Activated naive CD8-positive, alpha-beta T cell treated with anti-CD3 and anti-CD28 coated beads, Interleukin-2, amount 10 ng/mL, durations not matched to agents 7 days and 5 days (primary cell): ENCODE data around the gene CATSPER3. TPM values are rescaled to one million over a fixed set of nuclear protein-coding genes. Genes with fewer than 3 reads are reported as not detected.
A peak's percentile ranks its signal among the peaks of the same experiment; 100 is the strongest.

Experiments used
- ATAC-seq: fragments of 150-1000 bp; cut with Tn5 transposase; one replicate; pipeline ENCODE4 v1.10.0; 2021; ENCODE audit warnings: low read depth, moderate library complexity
- POLR2A ChIA-PET: fragments of 350-600 bp; sonication (Branson Sonifier 250); formaldehyde crosslinking; loops from one replicate; lab custom pipeline; 2021; ENCODE audit warnings: antibody characterized with exemption; lab: Charles Lee
- DNase-seq: peaks from one replicate; pipeline ENCODE4 v3.0.0; 2021
- H3K27ac Mint-ChIP-seq: one replicate; pipeline ENCODE4 v1.8.0; 2022; ENCODE audit warnings: mild to moderate bottlenecking, mixed read lengths
- H3K27me3 Mint-ChIP-seq: one replicate; pipeline ENCODE4 v1.8.0; 2022; ENCODE audit warnings: mild to moderate bottlenecking, moderate library complexity, mixed read lengths
- H3K36me3 Mint-ChIP-seq: one replicate; pipeline ENCODE4 v1.8.0; 2021; ENCODE audit warnings: mild to moderate bottlenecking, mixed read lengths
- H3K4me1 Mint-ChIP-seq: one replicate; pipeline ENCODE4 v1.8.0; 2021; ENCODE audit warnings: mixed read lengths
- H3K4me3 Mint-ChIP-seq: one replicate; pipeline ENCODE4 v1.8.0; 2022; ENCODE audit warnings: mild to moderate bottlenecking, moderate library complexity, mixed read lengths
- H3K9me3 Mint-ChIP-seq: one replicate; pipeline ENCODE4 v1.8.0; 2021; ENCODE audit warnings: mixed read lengths
- total RNA-seq, 2 experiments: library from RNA; stranded (reverse); gene quantifications; one replicate each; pipeline ENCODE4 v1.2.3, GENCODE V29; 2021

CATSPER3 gene
- total RNA-seq, 2 experiments from 2014 or later = 0.40 to 0.44 TPM

GRCh38 chr5:134957920-134958608, 9.6 kb upstream of the CATSPER3 start:
- Mint-ChIP-seq H3K9me3 (peaks cover 4% of the 10 kb centered on the region), H3K4me3 (no peak overlapping the region), H3K27me3 (no peaks in the 10 kb centered on the region), H3K4me1 (peaks cover 7% of the 10 kb centered on the region), H3K36me3 (peaks cover 23% of the 10 kb centered on the region), H3K27ac (peak overlapping the region; percentile 65)
- no peak for DNase-seq
- peak; percentile 54 for ATAC-seq
- POLR2A ChIA-PET = no interaction called here

DNA sequence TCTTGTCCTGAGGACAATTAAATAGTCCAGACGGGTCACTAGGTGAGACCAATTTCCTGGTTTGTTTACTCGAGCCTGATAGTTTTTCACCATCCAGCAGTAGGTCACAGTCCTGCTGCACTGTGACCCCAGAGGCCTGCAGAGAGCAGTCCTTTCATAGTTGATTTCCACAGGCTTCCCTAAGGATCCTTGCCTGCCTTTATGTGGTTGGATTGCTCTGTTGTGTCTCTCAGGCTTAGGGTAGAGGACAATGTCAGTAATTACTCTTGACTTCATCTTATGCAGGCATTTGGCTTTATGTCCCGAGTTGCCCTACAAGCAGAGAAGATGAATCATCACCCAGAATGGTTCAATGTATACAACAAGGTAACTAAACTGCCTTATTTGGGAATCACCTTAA, 9.0 kb upstream of the CATSPER3 start:
- Mint-ChIP-seq H3K27me3 (no peaks in the 10 kb centered on the region), H3K27ac (no peak overlapping the region), H3K4me1 (peaks cover 10% of the 10 kb centered on the region), H3K9me3 (peaks cover 4% of the 10 kb centered on the region), H3K36me3 (peaks cover 20% of the 10 kb centered on the region), H3K4me3 (no peak overlapping the region)
- POLR2A ChIA-PET = no interaction called here
- DNase-seq (no peak), ATAC-seq (no peak)

DNA sequence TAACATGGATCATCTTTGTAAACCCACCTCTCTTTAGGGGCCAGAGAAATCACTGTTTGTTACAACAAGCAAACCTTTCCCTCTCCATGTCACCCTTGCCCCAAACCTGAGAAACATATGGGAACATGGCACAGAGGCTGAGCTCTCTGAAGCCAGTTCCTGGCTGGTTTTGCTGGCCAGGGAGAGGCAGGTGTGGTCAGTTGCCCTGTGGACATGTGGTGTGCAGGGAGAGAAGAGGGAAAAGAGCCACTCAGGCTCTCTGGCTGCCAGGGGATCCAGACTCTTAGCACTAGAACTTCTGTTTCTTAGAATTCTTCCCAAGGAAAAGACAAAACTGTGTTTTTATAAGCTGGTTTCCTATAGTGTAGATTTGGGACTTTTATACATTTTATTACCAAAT, 4.6 kb upstream of the CATSPER3 start:
- H3K36me3 Mint-ChIP-seq = peaks cover 14% of the 10 kb centered on the region
- H3K4me3 Mint-ChIP-seq = no peak overlapping the region
- no peak for ATAC-seq
- no peak overlapping the region for H3K27ac Mint-ChIP-seq
- DNase-seq = no peak
- no peaks in the 10 kb centered on the region for H3K9me3 Mint-ChIP-seq
- peaks cover 24% of the 10 kb centered on the region for H3K4me1 Mint-ChIP-seq
- POLR2A ChIA-PET = no interaction called here
- no peaks in the 10 kb centered on the region for H3K27me3 Mint-ChIP-seq

DNA sequence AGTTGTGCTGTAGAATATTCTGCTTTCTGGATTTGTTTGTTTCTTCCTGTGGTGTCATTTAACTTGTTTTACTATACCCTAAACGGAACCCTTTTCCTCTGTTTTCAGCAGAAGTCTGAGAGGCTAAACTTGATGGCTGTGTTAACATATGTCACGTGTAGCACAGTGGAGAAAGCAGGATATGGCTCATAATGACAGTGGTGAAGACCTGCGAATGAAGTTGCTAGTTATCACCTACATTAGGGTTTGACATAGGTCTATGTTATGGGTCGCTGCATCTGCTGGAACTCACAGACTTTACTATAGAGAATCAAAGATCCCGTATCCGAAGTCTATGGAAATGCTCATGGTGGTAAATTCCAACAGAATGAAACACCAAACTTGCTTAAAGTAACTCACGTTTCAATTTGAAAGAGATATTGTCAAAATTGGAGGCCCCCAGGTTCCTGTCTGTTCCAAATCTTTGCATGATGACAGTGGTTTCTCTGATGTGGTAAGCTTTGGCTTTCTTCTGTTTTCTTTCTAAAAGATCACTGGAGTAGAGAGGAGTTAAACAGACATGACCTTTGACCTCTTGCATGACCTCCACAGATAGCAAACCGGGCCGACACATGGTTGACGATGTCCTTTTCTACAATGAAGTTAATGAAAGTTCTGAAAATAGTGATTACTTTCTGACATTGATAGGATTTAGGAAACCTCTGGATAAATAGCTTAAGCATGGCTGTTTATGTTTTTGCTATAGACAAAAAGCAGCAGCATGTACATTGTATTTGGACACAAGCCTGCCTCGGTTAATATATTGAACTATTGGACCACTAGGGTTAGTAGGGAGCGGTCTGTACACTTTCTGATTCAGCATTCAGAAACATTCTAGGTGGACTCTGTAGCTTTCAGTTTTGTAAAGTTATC, 3.1 kb upstream of the CATSPER3 start:
- Mint-ChIP-seq H3K4me3 (peak overlapping the region; percentile 24), H3K36me3 (peaks cover 13% of the 10 kb centered on the region), H3K27ac (peak overlapping the region; percentile 66), H3K4me1 (peaks cover 22% of the 10 kb centered on the region), H3K9me3 (no peaks in the 10 kb centered on the region), H3K27me3 (no peaks in the 10 kb centered on the region)
- DNase-seq (no peak), ATAC-seq (peak; percentile 91)
- POLR2A ChIA-PET = interaction anchor here (0.8 kb wide), 1 partner anchor 59 kb away, joined by 3 read pairs; the partner anchor contains the start of gene PCBD2

DNA sequence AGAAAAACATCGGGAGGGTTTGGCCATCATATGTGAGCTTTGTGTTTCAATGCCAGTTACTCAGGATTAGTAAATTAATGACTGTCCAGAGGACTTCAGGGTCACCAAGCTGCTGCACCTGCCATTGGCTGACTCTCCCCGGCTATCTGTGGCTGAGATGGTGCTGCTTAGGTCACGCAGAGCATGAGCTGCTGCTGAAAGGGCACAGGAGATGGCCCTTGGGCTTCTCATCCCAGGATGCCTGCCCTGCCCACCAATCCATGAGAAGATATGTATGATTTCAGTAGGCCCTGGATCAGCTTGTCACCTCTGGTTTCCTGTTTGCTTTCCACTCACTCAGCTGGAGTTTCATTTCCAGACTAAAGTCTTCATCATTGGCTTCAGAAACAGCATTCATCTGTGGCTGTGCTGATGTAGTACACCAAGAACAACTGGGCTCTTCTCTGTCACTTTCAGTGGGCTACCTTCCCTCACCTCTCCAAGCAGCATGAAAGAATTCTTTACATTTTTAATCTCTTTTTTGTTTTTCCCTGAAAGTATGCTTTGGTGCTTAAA, 2.4 kb upstream of the CATSPER3 start:
- Mint-ChIP-seq H3K4me1 (peaks cover 22% of the 10 kb centered on the region), H3K9me3 (no peaks in the 10 kb centered on the region), H3K36me3 (peaks cover 12% of the 10 kb centered on the region), H3K4me3 (no peak overlapping the region), H3K27ac (no peak overlapping the region), H3K27me3 (no peaks in the 10 kb centered on the region)
- DNase-seq = no peak
- POLR2A ChIA-PET = interaction anchor here (0.8 kb wide), 1 partner anchor 60 kb away, joined by 3 read pairs; the partner anchor contains the start of gene PCBD2
- ATAC-seq = no peak

- DNase-seq = no peak
- Mint-ChIP-seq H3K27me3 (no peaks in the 10 kb centered on the region), H3K9me3 (no peaks in the 10 kb centered on the region), H3K4me1 (peaks cover 22% of the 10 kb centered on the region), H3K36me3 (peaks cover 7% of the 10 kb centered on the region), H3K27ac (no peak overlapping the region), H3K4me3 (no peak overlapping the region)
- POLR2A ChIA-PET = no interaction called here
- no peak for ATAC-seq
Measured at GRCh38 chr5:134968055-134968454, 348 bp downstream of the CATSPER3 start.

- ATAC-seq (no peak), DNase-seq (no peak)
- no peaks in the 10 kb centered on the region for H3K9me3 Mint-ChIP-seq
- no peaks in the 10 kb centered on the region for H3K27me3 Mint-ChIP-seq
- no peak overlapping the region for H3K27ac Mint-ChIP-seq
- H3K4me3 Mint-ChIP-seq = no peak overlapping the region
- H3K4me1 Mint-ChIP-seq = peaks cover 16% of the 10 kb centered on the region
- POLR2A ChIA-PET = no interaction called here
- H3K36me3 Mint-ChIP-seq = peaks cover 6% of the 10 kb centered on the region
Measured at GRCh38 chr5:134969166-134969565, 1.5 kb downstream of the CATSPER3 start.

- Mint-ChIP-seq H3K9me3 (peaks cover 10% of the 10 kb centered on the region), H3K4me1 (peaks cover 2% of the 10 kb centered on the region), H3K4me3 (no peak overlapping the region), H3K27ac (no peak overlapping the region), H3K36me3 (peaks cover 5% of the 10 kb centered on the region), H3K27me3 (no peaks in the 10 kb centered on the region)
- POLR2A ChIA-PET = no interaction called here
- ATAC-seq (no peak), DNase-seq (no peak)
Measured at GRCh38 chr5:134975078-134975715, 7.5 kb downstream of the CATSPER3 start.

GRCh38 chr5:134975843-134976242, 8.1 kb downstream of the CATSPER3 start:
- Mint-ChIP-seq H3K4me1 (peaks cover 2% of the 10 kb centered on the region), H3K27ac (no peak overlapping the region), H3K36me3 (peaks cover 5% of the 10 kb centered on the region), H3K9me3 (peaks cover 10% of the 10 kb centered on the region), H3K4me3 (no peak overlapping the region), H3K27me3 (no peaks in the 10 kb centered on the region)
- no peak for DNase-seq
- ATAC-seq = no peak
- POLR2A ChIA-PET = no interaction called here

DNA sequence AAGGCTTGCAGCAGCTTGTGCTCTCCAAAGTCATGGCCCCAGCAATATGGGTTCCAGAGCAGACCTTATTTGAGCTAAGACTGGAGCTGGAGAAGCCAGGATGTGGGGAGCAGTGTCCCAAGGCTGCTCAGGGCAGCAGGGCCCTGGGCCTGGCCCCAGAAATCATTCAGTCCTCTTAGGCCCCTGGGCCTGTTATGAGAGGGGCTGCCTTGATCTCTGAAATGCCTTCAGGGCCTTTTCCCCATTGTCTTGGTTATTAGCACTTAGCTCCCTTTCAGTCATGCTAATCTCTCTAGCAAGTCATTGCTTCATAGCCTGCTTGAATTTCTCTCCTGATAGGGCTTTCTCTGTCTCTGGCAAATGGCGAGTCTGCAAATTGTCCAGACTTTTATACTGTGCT, 9.1 kb downstream of the CATSPER3 start:
- peaks cover 18% of the 10 kb centered on the region for H3K9me3 Mint-ChIP-seq
- no peak overlapping the region for H3K4me3 Mint-ChIP-seq
- peaks cover 2% of the 10 kb centered on the region for H3K4me1 Mint-ChIP-seq
- DNase-seq (no peak), ATAC-seq (no peak)
- H3K36me3 Mint-ChIP-seq = peaks cover 9% of the 10 kb centered on the region
- POLR2A ChIA-PET = no interaction called here
- H3K27ac Mint-ChIP-seq = no peak overlapping the region
- H3K27me3 Mint-ChIP-seq = no peaks in the 10 kb centered on the region

- Mint-ChIP-seq H3K27me3 (peaks cover 3% of the 10 kb centered on the region), H3K4me1 (peaks cover 2% of the 10 kb centered on the region), H3K36me3 (peaks cover 16% of the 10 kb centered on the region), H3K9me3 (peaks cover 31% of the 10 kb centered on the region), H3K4me3 (no peak overlapping the region), H3K27ac (no peak overlapping the region)
- no peak for ATAC-seq
- POLR2A ChIA-PET = no interaction called here
- no peak for DNase-seq
Measured at GRCh38 chr5:134979416-134979815, 11.7 kb downstream of the CATSPER3 start.

DNA sequence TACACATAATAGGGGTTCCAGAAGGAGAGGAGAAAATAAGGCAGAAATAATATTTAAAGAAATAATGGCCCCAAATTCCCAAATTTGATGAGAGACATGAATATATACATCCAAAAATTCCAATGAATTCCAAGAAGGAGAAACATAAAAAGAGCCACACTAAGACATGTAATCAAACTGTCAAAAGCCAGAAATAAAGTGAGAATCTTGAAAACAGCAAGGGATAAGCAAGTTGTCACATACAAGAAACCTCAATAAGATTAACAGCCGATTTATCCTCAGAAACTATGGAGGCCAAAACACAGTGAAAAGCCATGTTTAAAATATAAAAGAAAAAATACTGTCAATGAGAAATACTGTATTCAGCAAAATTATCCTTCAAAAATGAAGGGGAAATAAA, 14.5 kb downstream of the CATSPER3 start:
- no peak for DNase-seq
- Mint-ChIP-seq H3K27ac (no peak overlapping the region), H3K27me3 (peaks cover 3% of the 10 kb centered on the region), H3K36me3 (peaks cover 12% of the 10 kb centered on the region), H3K4me3 (no peak overlapping the region), H3K4me1 (no peaks in the 10 kb centered on the region), H3K9me3 (peaks cover 29% of the 10 kb centered on the region)
- ATAC-seq = no peak
- POLR2A ChIA-PET = no interaction called here

DNA sequence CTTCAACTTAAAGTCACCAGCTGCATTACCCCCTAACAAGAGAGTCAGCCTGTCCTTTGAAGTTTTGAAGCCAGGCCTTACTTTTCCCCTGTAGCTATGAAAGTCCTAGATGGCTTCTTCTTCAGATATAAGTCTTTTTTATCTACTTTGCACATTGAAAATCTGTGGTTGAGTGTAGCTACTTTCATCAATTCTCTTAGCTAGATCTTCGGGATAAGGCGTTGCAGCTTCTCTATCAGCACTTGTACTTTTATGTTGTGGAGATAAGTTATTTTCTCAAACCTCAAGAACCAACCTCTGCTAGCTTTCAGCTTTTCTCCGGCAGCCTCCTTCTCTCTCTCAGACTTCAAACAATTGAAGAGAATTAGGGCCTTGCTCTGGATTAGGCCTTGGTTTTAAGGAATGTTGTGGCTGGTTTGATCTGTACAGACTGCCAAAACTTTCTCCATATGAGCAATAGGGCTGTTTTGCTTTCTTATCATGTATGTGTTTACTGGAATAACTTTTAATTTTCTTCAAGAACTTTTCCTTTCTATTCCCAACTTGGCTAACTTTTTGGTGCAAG, 21.6 kb downstream of the CATSPER3 start:
- Mint-ChIP-seq H3K9me3 (no peaks in the 10 kb centered on the region), H3K4me1 (no peaks in the 10 kb centered on the region)
- DNase-seq = no peak

More for the DNA sequence above, 21.6 kb downstream of the CATSPER3 start:
- H3K27me3 Mint-ChIP-seq = peaks cover 10% of the 10 kb centered on the region
- POLR2A ChIA-PET = no interaction called here
- no peak overlapping the region for H3K4me3 Mint-ChIP-seq
- H3K27ac Mint-ChIP-seq = no peak overlapping the region
- no peak for ATAC-seq
- H3K36me3 Mint-ChIP-seq = no peaks in the 10 kb centered on the region
